ENCODE data around the gene ZNF304. TPM values are rescaled to one million over a fixed set of nuclear protein-coding genes. Genes with fewer than 3 reads are reported as not detected.

Gene ZNF304
- total and polyA plus RNA-seq, 2 of the 13 experiments (the other 11 are each of a cell fraction or from before 2014, with no cell fraction given) = 3.4 to 8.0 TPM

DNA sequence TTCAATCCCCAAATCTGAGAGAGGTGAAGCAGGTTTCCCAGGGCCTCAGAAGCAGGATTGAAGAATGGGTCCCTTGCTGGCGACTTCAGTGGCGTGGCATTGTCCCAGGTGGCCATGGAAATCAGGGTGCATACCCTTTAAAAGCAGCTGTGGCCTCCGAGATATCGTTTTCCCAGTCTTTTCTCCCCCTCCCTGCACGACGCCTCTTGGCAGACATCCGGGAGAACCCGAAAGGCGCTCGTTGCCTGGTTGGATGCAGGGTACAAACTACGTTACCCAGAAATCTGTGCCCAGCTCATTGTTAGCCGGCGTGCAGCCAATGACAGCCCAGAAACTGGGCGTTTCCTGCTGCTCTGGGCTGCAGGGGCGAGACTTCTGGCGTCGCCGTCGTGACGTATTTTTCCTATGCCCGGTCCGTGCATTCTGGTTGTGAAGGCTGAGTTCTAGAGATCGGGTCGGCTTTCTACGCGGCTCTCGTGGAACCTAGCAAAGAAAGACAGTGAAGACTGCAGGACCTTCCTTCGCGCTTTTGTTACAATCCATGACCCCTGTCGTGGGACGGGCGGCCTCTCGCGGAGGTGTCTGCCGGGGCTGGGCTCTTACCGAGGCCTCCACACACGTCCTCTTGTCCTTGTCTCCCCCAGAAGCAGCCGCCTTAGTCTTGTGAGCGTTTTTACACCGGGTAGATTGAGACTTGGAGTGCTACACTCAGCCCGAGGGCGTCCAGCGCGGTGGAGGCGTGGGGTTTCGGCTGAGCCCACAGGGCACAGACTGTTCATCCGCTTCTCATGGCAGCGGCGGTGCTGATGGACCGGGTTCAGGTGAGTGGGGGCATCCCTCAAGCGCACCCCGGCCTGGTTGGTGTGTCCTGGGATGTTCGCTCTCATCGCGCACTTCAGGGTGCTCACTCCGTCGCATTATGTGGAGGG is at the start of gene ZNF304 (continued):
- TF ChIP-seq, protein P1, sequence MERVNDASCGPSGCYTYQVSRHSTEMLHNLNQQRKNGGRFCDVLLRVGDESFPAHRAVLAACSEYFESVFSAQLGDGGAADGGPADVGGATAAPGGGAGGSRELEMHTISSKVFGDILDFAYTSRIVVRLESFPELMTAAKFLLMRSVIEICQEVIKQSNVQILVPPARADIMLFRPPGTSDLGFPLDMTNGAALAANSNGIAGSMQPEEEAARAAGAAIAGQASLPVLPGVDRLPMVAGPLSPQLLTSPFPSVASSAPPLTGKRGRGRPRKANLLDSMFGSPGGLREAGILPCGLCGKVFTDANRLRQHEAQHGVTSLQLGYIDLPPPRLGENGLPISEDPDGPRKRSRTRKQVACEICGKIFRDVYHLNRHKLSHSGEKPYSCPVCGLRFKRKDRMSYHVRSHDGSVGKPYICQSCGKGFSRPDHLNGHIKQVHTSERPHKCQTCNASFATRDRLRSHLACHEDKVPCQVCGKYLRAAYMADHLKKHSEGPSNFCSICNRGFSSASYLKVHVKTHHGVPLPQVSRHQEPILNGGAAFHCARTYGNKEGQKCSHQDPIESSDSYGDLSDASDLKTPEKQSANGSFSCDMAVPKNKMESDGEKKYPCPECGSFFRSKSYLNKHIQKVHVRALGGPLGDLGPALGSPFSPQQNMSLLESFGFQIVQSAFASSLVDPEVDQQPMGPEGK (CRISPR knock-in tag; IDR thresholded peaks at IDR 0.05) = peak; percentile 36; the same call in 1 of the 2 replicates
- TF ChIP-seq NR2F2 (IDR thresholded peaks at IDR 0.05; ENCODE audit: borderline replicate concordance, low read depth) (no peak), NFYC (CRISPR knock-in tag; IDR thresholded peaks at IDR 0.05) (peak; percentile 91), ZNF782 (CRISPR knock-in tag; IDR thresholded peaks at IDR 0.05; ENCODE audit: borderline replicate concordance) (no peak), JUNB (CRISPR knock-in tag; IDR thresholded peaks at IDR 0.05; ENCODE audit: borderline replicate concordance) (no peak), ZNF3 (CRISPR knock-in tag; IDR thresholded peaks at IDR 0.05) (no peak), ZNF556 (CRISPR knock-in tag; IDR thresholded peaks at IDR 0.05; ENCODE audit: borderline replicate concordance) (peak; percentile 89), ZNF468 (CRISPR knock-in tag; IDR thresholded peaks at IDR 0.05) (0 out of 2 replicates have a peak, but pooled peaks have one; percentile 39), MYC (CRISPR knock-in tag; IDR thresholded peaks at IDR 0.05; ENCODE audit: borderline replicate concordance) (no peak), SNAI1 (CRISPR knock-in tag; IDR thresholded peaks at IDR 0.05; ENCODE audit: borderline replicate concordance) (no peak), ZNF230 (CRISPR knock-in tag; IDR thresholded peaks at IDR 0.05) (peak; percentile 78; the same call in 1 of the 2 replicates), PAX8 (CRISPR knock-in tag; IDR thresholded peaks at IDR 0.05; ENCODE audit: borderline replicate concordance) (0 out of 2 replicates have a peak, but pooled peaks have one; percentile 70), ZNF180 (CRISPR knock-in tag; IDR thresholded peaks at IDR 0.05; ENCODE audit: borderline replicate concordance, low read depth) (no peak), ZNF616 (CRISPR knock-in tag; IDR thresholded peaks at IDR 0.05; ENCODE audit: low read depth) (no peak), ZFP36L2 (CRISPR knock-in tag; IDR thresholded peaks at IDR 0.05) (no peak)
- TF ChIP-seq, protein P2, sequence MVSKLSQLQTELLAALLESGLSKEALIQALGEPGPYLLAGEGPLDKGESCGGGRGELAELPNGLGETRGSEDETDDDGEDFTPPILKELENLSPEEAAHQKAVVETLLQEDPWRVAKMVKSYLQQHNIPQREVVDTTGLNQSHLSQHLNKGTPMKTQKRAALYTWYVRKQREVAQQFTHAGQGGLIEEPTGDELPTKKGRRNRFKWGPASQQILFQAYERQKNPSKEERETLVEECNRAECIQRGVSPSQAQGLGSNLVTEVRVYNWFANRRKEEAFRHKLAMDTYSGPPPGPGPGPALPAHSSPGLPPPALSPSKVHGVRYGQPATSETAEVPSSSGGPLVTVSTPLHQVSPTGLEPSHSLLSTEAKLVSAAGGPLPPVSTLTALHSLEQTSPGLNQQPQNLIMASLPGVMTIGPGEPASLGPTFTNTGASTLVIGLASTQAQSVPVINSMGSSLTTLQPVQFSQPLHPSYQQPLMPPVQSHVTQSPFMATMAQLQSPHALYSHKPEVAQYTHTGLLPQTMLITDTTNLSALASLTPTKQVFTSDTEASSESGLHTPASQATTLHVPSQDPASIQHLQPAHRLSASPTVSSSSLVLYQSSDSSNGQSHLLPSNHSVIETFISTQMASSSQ (IDR thresholded peaks at IDR 0.05; ENCODE audit: low read depth) = no peak
- TF ChIP-seq, protein P2 (CRISPR knock-in tag; IDR thresholded peaks at IDR 0.05; ENCODE audit: borderline replicate concordance) = no peak; the same call in 1 of the 2 replicates
- TF ChIP-seq, protein P3, sequence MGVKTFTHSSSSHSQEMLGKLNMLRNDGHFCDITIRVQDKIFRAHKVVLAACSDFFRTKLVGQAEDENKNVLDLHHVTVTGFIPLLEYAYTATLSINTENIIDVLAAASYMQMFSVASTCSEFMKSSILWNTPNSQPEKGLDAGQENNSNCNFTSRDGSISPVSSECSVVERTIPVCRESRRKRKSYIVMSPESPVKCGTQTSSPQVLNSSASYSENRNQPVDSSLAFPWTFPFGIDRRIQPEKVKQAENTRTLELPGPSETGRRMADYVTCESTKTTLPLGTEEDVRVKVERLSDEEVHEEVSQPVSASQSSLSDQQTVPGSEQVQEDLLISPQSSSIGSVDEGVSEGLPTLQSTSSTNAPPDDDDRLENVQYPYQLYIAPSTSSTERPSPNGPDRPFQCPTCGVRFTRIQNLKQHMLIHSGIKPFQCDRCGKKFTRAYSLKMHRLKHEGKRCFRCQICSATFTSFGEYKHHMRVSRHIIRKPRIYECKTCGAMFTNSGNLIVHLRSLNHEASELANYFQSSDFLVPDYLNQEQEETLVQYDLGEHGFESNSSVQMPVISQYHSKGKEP (CRISPR knock-in tag; IDR thresholded peaks at IDR 0.05) = no peak
- TF ChIP-seq, protein P4, sequence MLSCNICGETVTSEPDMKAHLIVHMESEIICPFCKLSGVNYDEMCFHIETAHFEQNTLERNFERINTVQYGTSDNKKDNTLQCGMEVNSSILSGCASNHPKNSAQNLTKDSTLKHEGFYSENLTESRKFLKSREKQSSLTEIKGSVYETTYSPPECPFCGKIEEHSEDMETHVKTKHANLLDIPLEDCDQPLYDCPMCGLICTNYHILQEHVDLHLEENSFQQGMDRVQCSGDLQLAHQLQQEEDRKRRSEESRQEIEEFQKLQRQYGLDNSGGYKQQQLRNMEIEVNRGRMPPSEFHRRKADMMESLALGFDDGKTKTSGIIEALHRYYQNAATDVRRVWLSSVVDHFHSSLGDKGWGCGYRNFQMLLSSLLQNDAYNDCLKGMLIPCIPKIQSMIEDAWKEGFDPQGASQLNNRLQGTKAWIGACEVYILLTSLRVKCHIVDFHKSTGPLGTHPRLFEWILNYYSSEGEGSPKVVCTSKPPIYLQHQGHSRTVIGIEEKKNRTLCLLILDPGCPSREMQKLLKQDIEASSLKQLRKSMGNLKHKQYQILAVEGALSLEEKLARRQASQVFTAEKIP (CRISPR knock-in tag; IDR thresholded peaks at IDR 0.05; ENCODE audit: borderline replicate concordance) = no peak

Measured in HepG2 (cell line).